ENCODE data around the gene NKX2-4.
"Not testable (repeated sequence)": the region's sequence is repeated elsewhere in the genome, so short reads cannot be mapped to it uniquely, and the experiment has no call there.

- not testable (repeated sequence) for TF ChIP-seq CTCF (IDR thresholded peaks at IDR 0.05; ENCODE audit: insufficient read depth, low read depth, low read length); EZH2 (IDR thresholded peaks at IDR 0.05; ENCODE audit: insufficient read depth, low read length)
Measured at GRCh38 chr20:21366273-21366672, 31.1 kb downstream of the NKX2-4 start.

Measured in astrocyte (in vitro differentiated cells and primary cell).